ENCODE results near the gene MAPK8IP1.

GRCh38 chr11:45922425-45923082, 37.1 kb downstream of the MAPK8IP1 start, which contains the start of gene LARGE2:
- TF ChIP-seq, protein P1, sequence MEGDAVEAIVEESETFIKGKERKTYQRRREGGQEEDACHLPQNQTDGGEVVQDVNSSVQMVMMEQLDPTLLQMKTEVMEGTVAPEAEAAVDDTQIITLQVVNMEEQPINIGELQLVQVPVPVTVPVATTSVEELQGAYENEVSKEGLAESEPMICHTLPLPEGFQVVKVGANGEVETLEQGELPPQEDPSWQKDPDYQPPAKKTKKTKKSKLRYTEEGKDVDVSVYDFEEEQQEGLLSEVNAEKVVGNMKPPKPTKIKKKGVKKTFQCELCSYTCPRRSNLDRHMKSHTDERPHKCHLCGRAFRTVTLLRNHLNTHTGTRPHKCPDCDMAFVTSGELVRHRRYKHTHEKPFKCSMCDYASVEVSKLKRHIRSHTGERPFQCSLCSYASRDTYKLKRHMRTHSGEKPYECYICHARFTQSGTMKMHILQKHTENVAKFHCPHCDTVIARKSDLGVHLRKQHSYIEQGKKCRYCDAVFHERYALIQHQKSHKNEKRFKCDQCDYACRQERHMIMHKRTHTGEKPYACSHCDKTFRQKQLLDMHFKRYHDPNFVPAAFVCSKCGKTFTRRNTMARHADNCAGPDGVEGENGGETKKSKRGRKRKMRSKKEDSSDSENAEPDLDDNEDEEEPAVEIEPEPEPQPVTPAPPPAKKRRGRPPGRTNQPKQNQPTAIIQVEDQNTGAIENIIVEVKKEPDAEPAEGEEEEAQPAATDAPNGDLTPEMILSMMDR (IDR thresholded peaks at IDR 0.05) = no peak
- TF ChIP-seq POLR2A (IDR thresholded peaks at IDR 0.05) (no peak), EP300 (IDR thresholded peaks at IDR 0.05) (no peak), POLR2AphosphoS5 (IDR thresholded peaks at IDR 0.05) (no peak)

All from gastroesophageal sphincter (tissue), 3 donors.